MCF 10A (cell line): ENCODE results near the gene TRMT11. TPM values are rescaled to one million over a fixed set of nuclear protein-coding genes. Genes with fewer than 3 reads are reported as not detected.

Experiments
- BruUV-seq: library from RNA; stranded (reverse); fragments of 400-500 nt; replicated peaks from 2 replicates; lab custom pipeline; 2021; lab: Mats Ljungman, UMichigan
- CTCF ChIA-PET: fragments of 300-600 bp; sonication (Branson Sonifier 250); formaldehyde crosslinking; extraction: SDS; loops from one replicate; lab custom pipeline; 2021; ENCODE audit warnings: antibody characterized with exemption, inconsistent platforms; lab: Yijun Ruan, JAX
- POLR2A ChIA-PET: fragments of 300-600, 350-650 bp; sonication (Branson Sonifier 250); formaldehyde crosslinking; extraction: SDS; loops from one replicate; lab custom pipeline; 2020; ENCODE audit warnings: antibody characterized with exemption, inconsistent platforms; lab: Yijun Ruan, JAX
- DNase-seq: peaks from one replicate; pipeline ENCODE4 v3.0.0-alpha.2; 2018; ENCODE audit not compliant: unreplicated experiment
- H3K27ac Mint-ChIP-seq: one replicate; pipeline ENCODE4 v1.8.0; 2022; ENCODE audit warnings: mild to moderate bottlenecking, low read depth, mixed read lengths; ENCODE audit not compliant: unreplicated experiment
- H3K27me3 Mint-ChIP-seq: one replicate; pipeline ENCODE4 v1.8.0; 2022; ENCODE audit warnings: mixed read lengths; ENCODE audit not compliant: insufficient read depth, unreplicated experiment
- H3K36me3 Mint-ChIP-seq: one replicate; pipeline ENCODE4 v1.8.0; 2022; ENCODE audit warnings: mild to moderate bottlenecking, moderate library complexity, mixed read lengths; ENCODE audit not compliant: insufficient read depth, unreplicated experiment
- H3K4me1 Mint-ChIP-seq: one replicate; pipeline ENCODE4 v1.8.0; 2022; ENCODE audit warnings: mixed read lengths; ENCODE audit not compliant: insufficient read depth, unreplicated experiment
- H3K4me3 Mint-ChIP-seq: one replicate; pipeline ENCODE4 v1.8.0; 2022; ENCODE audit warnings: mild to moderate bottlenecking, moderate library complexity, mixed read lengths; ENCODE audit not compliant: unreplicated experiment
- H3K9me3 Mint-ChIP-seq: one replicate; pipeline ENCODE4 v1.8.0; 2022; ENCODE audit warnings: mixed read lengths; ENCODE audit not compliant: unreplicated experiment
- intact Hi-C: fragments of 100-400 bp; cut with micrococcal nuclease; formaldehyde crosslinking; loops from 2 replicates; pipeline ENCODE4 v1.14.1; 2022
- total RNA-seq: library from RNA; stranded (reverse); gene quantifications from 2 replicates; pipeline ENCODE4 v1.2.3, GENCODE V29; 2022
- TF ChIP-seq, protein P1 (sequence below): fragments of 200-600 bp; IDR thresholded peaks from one replicate; pipeline ENCODE4 v1.8.0; 2022; ENCODE audit warnings: antibody characterized with exemption, mild to moderate bottlenecking; ENCODE audit not compliant: unreplicated experiment

Gene TRMT11
- total RNA-seq, 1 experiment from 2014 or later = 32.5 TPM

- Mint-ChIP-seq H3K27me3 (no peaks in the 10 kb centered on the region), H3K4me1 (peaks cover 20% of the 10 kb centered on the region), H3K9me3 (no peaks in the 10 kb centered on the region), H3K36me3 (peaks cover 14% of the 10 kb centered on the region), H3K4me3 (no peak overlapping the region), H3K27ac (no peak overlapping the region)
- intact Hi-C loops = no loop called here
- CTCF ChIA-PET = interaction anchor here (0.5 to 1.9 kb wide), 5 partner anchors 13 to 1123 kb away, joined by 3 to 9 read pairs (median 4); no protein-coding TSS in a partner anchor
- POLR2A ChIA-PET = interaction anchor here (0.6 to 0.8 kb wide), 2 partner anchors 201 to 210 kb away, joined by 3 read pairs; partner anchors contain the start of gene NCOA7
- no TSS peak for BruUV-seq
- DNase-seq = no peak
- TF ChIP-seq, protein P1, sequence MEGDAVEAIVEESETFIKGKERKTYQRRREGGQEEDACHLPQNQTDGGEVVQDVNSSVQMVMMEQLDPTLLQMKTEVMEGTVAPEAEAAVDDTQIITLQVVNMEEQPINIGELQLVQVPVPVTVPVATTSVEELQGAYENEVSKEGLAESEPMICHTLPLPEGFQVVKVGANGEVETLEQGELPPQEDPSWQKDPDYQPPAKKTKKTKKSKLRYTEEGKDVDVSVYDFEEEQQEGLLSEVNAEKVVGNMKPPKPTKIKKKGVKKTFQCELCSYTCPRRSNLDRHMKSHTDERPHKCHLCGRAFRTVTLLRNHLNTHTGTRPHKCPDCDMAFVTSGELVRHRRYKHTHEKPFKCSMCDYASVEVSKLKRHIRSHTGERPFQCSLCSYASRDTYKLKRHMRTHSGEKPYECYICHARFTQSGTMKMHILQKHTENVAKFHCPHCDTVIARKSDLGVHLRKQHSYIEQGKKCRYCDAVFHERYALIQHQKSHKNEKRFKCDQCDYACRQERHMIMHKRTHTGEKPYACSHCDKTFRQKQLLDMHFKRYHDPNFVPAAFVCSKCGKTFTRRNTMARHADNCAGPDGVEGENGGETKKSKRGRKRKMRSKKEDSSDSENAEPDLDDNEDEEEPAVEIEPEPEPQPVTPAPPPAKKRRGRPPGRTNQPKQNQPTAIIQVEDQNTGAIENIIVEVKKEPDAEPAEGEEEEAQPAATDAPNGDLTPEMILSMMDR = no peak
These were observed 5.3 kb downstream of the TRMT11 start for GRCh38 chr6:125991653-125992052.

DNA sequence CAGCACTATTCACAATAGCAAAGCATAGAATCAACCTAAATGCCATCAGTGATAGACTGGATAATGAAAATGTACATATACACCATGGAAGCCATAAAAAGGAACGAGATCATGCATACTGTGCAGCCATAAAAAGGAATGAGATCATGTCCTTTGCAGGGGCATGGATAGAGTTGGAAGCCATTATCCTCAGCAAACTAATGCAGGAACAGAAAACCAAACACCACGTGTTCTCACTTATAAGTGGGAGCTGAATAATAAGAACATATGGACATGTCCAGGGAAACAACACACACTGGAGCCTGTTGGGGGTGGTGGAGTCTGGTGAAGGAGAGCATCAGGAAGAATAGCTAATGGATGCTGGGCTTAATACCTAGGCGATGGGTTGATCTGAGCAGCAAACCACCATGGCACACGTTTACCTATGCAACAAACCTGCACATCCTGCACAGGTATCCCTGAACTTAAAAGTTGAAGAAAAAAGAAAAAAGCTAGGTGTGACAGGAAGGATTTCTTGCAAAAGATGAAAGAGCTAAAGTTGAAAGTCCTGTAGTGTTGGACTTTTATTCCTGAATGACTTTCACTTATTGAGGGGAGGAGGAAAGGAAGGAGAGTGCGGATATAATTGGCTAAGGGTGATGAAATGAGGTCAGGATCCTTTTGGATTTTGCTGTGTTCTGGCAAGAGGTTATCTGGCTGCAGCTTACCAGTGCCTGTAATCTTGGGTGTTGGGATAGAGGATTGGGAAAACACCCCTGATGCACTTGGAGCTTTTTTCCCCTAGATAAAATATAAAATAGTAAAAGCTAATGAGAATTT is 8.5 kb downstream of the TRMT11 start:
- no TSS peak for BruUV-seq
- ChIA-PET POLR2A (interaction anchor here (0.7 to 5.3 kb wide), 5 partner anchors 8 to 1552 kb away, joined by 3 to 34 read pairs (median 3); partner anchors contain the start of genes HINT3 and TRMT11), CTCF (interaction anchor here (0.5 to 4.0 kb wide), 23 partner anchors 9 to 1864 kb away, joined by 3 to 38 read pairs (median 4); partner anchors contain the start of genes NCOA7 and TRMT11)
- no peak overlapping the region for H3K27ac Mint-ChIP-seq
- H3K36me3 Mint-ChIP-seq = peaks cover 39% of the 10 kb centered on the region
- peaks cover 20% of the 10 kb centered on the region for H3K4me1 Mint-ChIP-seq
- H3K4me3 Mint-ChIP-seq = no peak overlapping the region
- DNase-seq = no peak
- no peaks in the 10 kb centered on the region for H3K9me3 Mint-ChIP-seq
- TF ChIP-seq, protein P1 = no peak
- no peaks in the 10 kb centered on the region for H3K27me3 Mint-ChIP-seq
- intact Hi-C loops = no loop called here

DNA sequence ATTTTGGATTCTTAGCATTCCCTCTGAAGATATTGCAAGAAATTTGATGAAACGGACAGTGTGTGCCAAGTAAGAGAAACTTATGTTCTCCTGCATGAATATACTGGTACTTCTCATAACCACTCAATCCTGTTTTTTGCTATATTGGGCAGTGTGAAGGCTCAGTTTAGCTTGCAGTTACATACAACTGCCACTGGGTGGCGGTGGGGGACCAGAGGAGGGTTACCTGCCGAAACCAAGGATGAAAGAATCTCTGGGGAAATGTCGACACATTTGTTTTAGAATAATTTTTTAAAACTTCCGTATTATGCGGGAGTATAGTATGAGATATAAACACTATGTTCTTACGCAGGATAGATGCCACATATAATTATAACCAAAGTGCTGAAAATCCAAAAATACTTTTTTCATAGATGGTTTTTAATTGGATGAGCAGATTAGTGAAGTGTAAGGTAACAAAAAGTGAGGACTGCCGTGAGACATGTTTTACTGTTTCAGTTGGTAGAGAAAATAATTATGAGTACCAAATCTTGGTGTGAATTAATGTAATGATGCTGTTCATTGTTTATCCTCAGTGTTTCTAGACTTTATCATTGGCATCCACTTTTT is 9.7 kb downstream of the TRMT11 start:
- POLR2A ChIA-PET = interaction anchor here (0.7 to 5.3 kb wide), 8 partner anchors 9 to 1247 kb away, joined by 3 to 34 read pairs (median 4); partner anchors contain the start of genes HINT3 and TRMT11
- intact Hi-C loops = loop anchor here (1.0 to 2.0 kb wide), 4 partner anchors 175 to 1125 kb away; no protein-coding TSS in a partner anchor
- H3K4me3 Mint-ChIP-seq = peak overlapping the region; percentile 47

More for the DNA sequence above, 9.7 kb downstream of the TRMT11 start:
- no peak overlapping the region for H3K27ac Mint-ChIP-seq
- H3K36me3 Mint-ChIP-seq = peaks cover 51% of the 10 kb centered on the region
- no peaks in the 10 kb centered on the region for H3K27me3 Mint-ChIP-seq
- BruUV-seq = no TSS peak
- CTCF ChIA-PET = interaction anchor here (0.6 to 4.0 kb wide), 32 partner anchors 8 to 1613 kb away, joined by 3 to 38 read pairs (median 4); partner anchors contain the start of genes NCOA7 and TRMT11
- H3K9me3 Mint-ChIP-seq = no peaks in the 10 kb centered on the region
- DNase-seq = peak; percentile 85
- TF ChIP-seq, protein P1 = peak; percentile 82
- H3K4me1 Mint-ChIP-seq = peaks cover 20% of the 10 kb centered on the region
